KMS-11 (cell line): ENCODE measurements around the gene KIF1A.

ENCODE experiments used
- H2AFZ ChIP-seq: fragments of 200-600 bp; sonication (generic); 2 replicates; pipeline ENCODE4 v1.6.1; 2016; ENCODE audit warnings: antibody characterized with exemption, mixed run types, low read depth
- H3K27ac ChIP-seq: fragments of 200-600 bp; sonication (generic); 2 replicates; pipeline ENCODE4 v1.6.1; 2016; ENCODE audit warnings: mild to moderate bottlenecking, mixed run types
- H3K27me3 ChIP-seq: fragments of 200-600 bp; sonication (generic); 2 replicates; pipeline ENCODE4 v1.6.1; 2017; ENCODE audit warnings: mild to moderate bottlenecking, low read depth, mixed run types, moderate library complexity; ENCODE audit not compliant: insufficient read depth
- H3K36me3 ChIP-seq: fragments of 200-600 bp; sonication (generic); 2 replicates; pipeline ENCODE4 v1.6.1; 2017; ENCODE audit warnings: mild to moderate bottlenecking, mixed run types; ENCODE audit not compliant: insufficient read depth
- H3K4me1 ChIP-seq: fragments of 200-600 bp; sonication (generic); 2 replicates; pipeline ENCODE4 v1.6.1; 2016; ENCODE audit warnings: mild to moderate bottlenecking, low read depth, mixed run types; ENCODE audit not compliant: poor library complexity, severe bottlenecking
- H3K4me2 ChIP-seq: fragments of 200-600 bp; sonication (generic); 2 replicates; pipeline ENCODE4 v1.7.0; 2016; ENCODE audit warnings: mild to moderate bottlenecking, mixed run types
- H3K4me3 ChIP-seq: fragments of 200-600 bp; sonication (generic); IDR thresholded peaks from 2 replicates; pipeline ENCODE4 v1.6.1; 2017; ENCODE audit warnings: low read depth, low read length, mixed read lengths; ENCODE audit not compliant: insufficient read depth
- H3K79me2 ChIP-seq: fragments of 200-600 bp; sonication (generic); 2 replicates; pipeline ENCODE4 v1.6.1; 2016; ENCODE audit warnings: low read depth, mixed run types; ENCODE audit not compliant: insufficient read depth
- H3K9ac ChIP-seq: fragments of 200-600 bp; sonication (generic); 2 replicates; pipeline ENCODE4 v1.6.1; 2016; ENCODE audit warnings: mild to moderate bottlenecking, mixed run types
- H4K20me1 ChIP-seq: fragments of 200-600 bp; sonication (generic); 2 replicates; pipeline ENCODE4 v1.6.1; 2016; ENCODE audit warnings: mild to moderate bottlenecking, mixed run types; ENCODE audit not compliant: insufficient read depth
- TF ChIP-seq, protein P1 (sequence below): fragments of 200-600 bp; sonication (generic); conservative IDR thresholded peaks from 2 replicates; pipeline ENCODE4 v1.6.1; 2017; ENCODE audit warnings: low read depth, mild to moderate bottlenecking, antibody characterized with exemption, low read length, moderate library complexity, mixed read lengths

Gene KIF1A

DNA sequence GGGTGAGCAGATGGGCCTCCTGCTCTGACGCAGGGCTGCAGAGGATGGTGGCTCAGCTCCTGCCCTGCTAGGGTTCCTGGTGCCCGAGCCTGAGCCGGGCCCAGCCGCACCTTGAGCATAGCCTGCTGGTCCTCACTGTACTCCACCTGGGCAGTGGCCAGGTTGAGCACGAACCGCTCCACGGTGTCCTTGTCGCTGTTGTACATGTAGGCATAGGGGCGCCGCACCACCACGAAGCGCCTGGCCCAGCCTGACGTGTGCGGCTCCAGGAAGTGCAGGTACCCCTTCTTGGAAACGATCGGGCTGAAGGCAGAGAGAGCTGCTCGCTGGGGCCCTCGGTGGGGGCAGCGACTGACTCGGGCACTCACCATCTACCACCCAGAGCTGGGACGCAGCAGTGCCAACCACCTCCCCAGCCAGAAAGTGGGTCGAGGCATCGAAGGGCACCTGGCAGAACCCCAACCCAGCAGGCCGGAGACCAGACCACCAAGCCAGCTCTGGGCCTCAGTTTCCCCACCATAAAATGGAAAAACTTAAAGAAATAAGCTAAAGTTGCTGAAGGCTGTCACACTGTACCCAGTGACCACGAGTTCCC, 101.0 kb downstream of the KIF1A start:
- peaks cover 32% of the 10 kb centered on the region for H3K27me3 ChIP-seq
- no peak overlapping the region for H3K4me3 ChIP-seq
- no peak overlapping the region for H2AFZ ChIP-seq
- no peak overlapping the region for H3K4me2 ChIP-seq
- H3K36me3 ChIP-seq = no peaks in the 10 kb centered on the region
- H3K27ac ChIP-seq = no peak overlapping the region
- TF ChIP-seq, protein P1, sequence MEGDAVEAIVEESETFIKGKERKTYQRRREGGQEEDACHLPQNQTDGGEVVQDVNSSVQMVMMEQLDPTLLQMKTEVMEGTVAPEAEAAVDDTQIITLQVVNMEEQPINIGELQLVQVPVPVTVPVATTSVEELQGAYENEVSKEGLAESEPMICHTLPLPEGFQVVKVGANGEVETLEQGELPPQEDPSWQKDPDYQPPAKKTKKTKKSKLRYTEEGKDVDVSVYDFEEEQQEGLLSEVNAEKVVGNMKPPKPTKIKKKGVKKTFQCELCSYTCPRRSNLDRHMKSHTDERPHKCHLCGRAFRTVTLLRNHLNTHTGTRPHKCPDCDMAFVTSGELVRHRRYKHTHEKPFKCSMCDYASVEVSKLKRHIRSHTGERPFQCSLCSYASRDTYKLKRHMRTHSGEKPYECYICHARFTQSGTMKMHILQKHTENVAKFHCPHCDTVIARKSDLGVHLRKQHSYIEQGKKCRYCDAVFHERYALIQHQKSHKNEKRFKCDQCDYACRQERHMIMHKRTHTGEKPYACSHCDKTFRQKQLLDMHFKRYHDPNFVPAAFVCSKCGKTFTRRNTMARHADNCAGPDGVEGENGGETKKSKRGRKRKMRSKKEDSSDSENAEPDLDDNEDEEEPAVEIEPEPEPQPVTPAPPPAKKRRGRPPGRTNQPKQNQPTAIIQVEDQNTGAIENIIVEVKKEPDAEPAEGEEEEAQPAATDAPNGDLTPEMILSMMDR = no peak
- no peaks in the 10 kb centered on the region for H3K79me2 ChIP-seq
- H4K20me1 ChIP-seq = no peaks in the 10 kb centered on the region
- H3K9ac ChIP-seq = no peak overlapping the region
- no peaks in the 10 kb centered on the region for H3K4me1 ChIP-seq

DNA sequence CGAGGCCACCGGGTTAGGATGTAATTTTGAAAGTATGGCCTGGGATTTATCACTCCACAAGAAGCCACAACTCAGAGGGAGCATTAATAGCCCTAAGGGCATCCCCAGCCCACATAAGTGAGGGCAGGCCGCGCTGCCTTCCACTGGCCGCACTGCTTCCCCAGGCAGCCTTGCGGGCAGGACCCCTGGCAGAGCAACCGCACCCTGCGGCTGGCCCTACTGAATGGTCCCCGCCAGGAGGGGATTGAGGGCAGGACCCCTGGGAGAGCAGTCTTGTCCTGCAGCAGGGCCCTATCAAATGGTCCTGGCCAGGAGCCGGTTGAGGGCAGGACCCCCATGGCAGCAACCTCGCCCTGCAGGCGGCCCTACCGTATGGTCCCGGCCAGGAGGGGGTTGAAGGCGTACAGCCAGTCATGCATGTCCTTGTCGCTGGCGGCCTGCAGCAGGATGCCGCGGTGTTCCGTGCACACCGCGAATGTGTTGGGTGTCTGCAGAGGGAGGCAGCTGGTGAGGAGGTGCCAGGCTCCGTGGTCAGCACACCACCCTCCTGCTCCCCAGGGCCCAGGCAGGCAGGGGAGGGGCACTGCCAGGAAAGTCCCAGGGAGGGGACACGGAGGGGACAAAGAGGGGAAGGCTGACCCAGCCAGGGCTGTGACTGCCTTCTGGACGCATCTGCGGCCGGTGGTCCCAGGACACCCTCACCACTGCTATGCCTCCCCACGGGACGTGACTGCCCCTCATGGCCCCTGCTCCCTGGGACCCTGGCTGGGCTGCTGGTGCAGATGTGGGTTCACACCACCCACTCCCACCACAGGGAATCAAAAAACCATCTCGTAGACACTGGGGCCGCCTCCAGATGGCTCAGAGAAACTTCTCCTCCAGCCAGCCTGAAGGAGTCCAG, 102.1 kb downstream of the KIF1A start:
- H3K27me3 ChIP-seq = peaks cover 28% of the 10 kb centered on the region
- no peaks in the 10 kb centered on the region for H4K20me1 ChIP-seq
- no peak overlapping the region for H3K27ac ChIP-seq
- H3K4me2 ChIP-seq = no peak overlapping the region
- H3K36me3 ChIP-seq = no peaks in the 10 kb centered on the region
- no peaks in the 10 kb centered on the region for H3K79me2 ChIP-seq
- no peaks in the 10 kb centered on the region for H3K4me1 ChIP-seq
- H2AFZ ChIP-seq = no peak overlapping the region
- no peak overlapping the region for H3K4me3 ChIP-seq
- H3K9ac ChIP-seq = no peak overlapping the region
- TF ChIP-seq, protein P1 = no peak

- Histone ChIP-seq H3K4me1 (no peaks in the 10 kb centered on the region), H4K20me1 (no peaks in the 10 kb centered on the region), H3K4me2 (no peak overlapping the region), H3K27me3 (peaks cover 34% of the 10 kb centered on the region), H3K36me3 (no peaks in the 10 kb centered on the region), H3K4me3 (no peak overlapping the region), H2AFZ (no peak overlapping the region), H3K27ac (no peak overlapping the region), H3K9ac (no peak overlapping the region), H3K79me2 (no peaks in the 10 kb centered on the region)
- TF ChIP-seq, protein P1 = no peak
Observed at GRCh38 chr2:240717181-240717641, 102.8 kb downstream of the KIF1A start.

DNA sequence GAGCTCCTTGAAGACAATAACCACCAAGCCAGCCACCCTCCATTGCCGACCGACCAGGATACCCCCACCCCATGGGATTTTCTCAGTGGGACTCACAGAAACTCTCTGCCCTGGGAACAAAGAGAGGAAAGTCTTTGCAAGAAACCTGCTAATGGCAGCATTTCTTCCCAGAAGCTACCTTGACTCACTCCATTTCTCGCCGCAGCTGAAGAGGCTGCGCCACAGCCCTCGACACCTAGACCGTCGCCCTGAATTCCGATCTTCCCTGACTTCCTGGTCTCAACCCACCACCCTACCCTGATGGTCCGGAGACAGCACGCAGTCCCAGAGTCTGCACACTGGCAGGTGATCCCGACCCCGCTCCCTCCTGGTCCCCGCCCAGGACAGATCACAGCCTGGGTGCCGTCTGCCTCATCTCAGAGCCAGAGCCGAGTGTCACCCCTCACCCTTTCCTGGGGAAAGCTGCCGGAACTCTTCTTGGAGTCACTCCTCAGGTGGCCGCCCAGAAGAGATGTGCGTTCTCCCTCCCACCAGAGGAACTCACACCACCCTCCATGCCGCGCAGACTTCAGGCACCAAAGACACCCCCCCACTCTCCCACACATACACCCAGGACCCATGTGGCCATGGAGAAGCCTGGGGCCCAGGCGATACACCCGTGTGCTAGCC, 103.8 kb downstream of the KIF1A start:
- H3K27ac ChIP-seq = no peak overlapping the region
- H4K20me1 ChIP-seq = no peaks in the 10 kb centered on the region
- no peaks in the 10 kb centered on the region for H3K4me1 ChIP-seq
- TF ChIP-seq, protein P1 = no peak
- H3K4me3 ChIP-seq = no peak overlapping the region
- H2AFZ ChIP-seq = no peak overlapping the region
- no peaks in the 10 kb centered on the region for H3K36me3 ChIP-seq
- H3K27me3 ChIP-seq = peaks cover 29% of the 10 kb centered on the region
- H3K79me2 ChIP-seq = no peaks in the 10 kb centered on the region
- H3K4me2 ChIP-seq = no peak overlapping the region
- no peak overlapping the region for H3K9ac ChIP-seq
